ENCODE measurements around the gene BYSL.
A peak's percentile ranks its signal among the peaks of the same experiment; 100 is the strongest.

BYSL gene

GRCh38 chr6:41937861-41938574, 16.7 kb downstream of the BYSL start:
- no peak for DNase-seq (ENCODE audit: extremely low read depth, insufficient read length)
- Histone ChIP-seq H3K27me3 (replicated peaks; ENCODE audit: control insufficient read depth, insufficient read depth, low read length) (no peaks in the 10 kb centered on the region), H3K4me3 (replicated peaks; ENCODE audit: low read depth, low read length) (no peak overlapping the region), H3K36me3 (ENCODE audit: control insufficient read depth, insufficient read depth, low read length) (peaks cover 21% of the 10 kb centered on the region)
- no peak for TF ChIP-seq CTCF (IDR thresholded peaks at IDR 0.05; ENCODE audit: insufficient read depth, low read length, poor library complexity, severe bottlenecking)

DNA sequence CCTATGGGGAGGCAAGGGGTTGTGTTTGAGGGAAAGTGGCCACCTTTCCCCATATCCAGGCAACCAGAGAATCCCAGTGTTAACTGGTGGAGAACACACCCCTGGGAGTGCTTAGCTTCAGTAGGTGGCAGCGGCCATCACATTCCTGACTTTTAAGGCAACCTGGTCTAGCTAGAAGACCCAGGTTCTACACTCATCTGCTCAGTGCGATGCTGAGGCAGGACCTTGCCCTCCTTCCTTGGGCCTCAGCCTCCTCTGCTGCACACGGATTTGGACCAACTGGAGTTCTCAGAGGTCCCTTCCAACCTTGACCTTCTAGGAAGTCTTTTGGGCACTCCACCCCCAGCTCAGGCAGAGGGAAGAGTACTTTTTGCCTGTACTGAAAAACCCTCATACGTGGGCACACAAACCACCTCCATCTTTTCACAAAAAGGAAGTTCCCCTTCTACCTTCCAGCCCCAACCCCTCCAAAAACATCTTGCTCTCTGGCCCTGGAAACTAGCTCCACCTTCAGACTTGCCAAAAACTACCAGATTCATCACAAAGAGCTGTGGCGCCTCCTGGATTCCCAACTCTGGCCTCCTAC, 17.4 kb downstream of the BYSL start:
- Histone ChIP-seq H3K36me3 (ENCODE audit: control insufficient read depth, insufficient read depth, low read length) (peaks cover 19% of the 10 kb centered on the region), H3K27me3 (replicated peaks; ENCODE audit: control insufficient read depth, insufficient read depth, low read length) (no peaks in the 10 kb centered on the region), H3K4me3 (replicated peaks; ENCODE audit: low read depth, low read length) (no peak overlapping the region)
- DNase-seq (ENCODE audit: extremely low read depth, insufficient read length): no peak
- TF ChIP-seq CTCF (IDR thresholded peaks at IDR 0.05; ENCODE audit: insufficient read depth, low read length, poor library complexity, severe bottlenecking): no peak

GRCh38 chr6:41939176-41939847, 18.0 kb downstream of the BYSL start:
- no peak for DNase-seq (ENCODE audit: extremely low read depth, insufficient read length)
- H3K36me3 ChIP-seq (ENCODE audit: control insufficient read depth, insufficient read depth, low read length): peaks cover 19% of the 10 kb centered on the region
- H3K4me3 ChIP-seq (replicated peaks; ENCODE audit: low read depth, low read length): peak overlapping the region; percentile 96; the same call in 1 of the 2 replicates
- TF ChIP-seq CTCF (IDR thresholded peaks at IDR 0.05; ENCODE audit: insufficient read depth, low read length, poor library complexity, severe bottlenecking): no peak
- no peaks in the 10 kb centered on the region for H3K27me3 ChIP-seq (replicated peaks; ENCODE audit: control insufficient read depth, insufficient read depth, low read length)

DNA sequence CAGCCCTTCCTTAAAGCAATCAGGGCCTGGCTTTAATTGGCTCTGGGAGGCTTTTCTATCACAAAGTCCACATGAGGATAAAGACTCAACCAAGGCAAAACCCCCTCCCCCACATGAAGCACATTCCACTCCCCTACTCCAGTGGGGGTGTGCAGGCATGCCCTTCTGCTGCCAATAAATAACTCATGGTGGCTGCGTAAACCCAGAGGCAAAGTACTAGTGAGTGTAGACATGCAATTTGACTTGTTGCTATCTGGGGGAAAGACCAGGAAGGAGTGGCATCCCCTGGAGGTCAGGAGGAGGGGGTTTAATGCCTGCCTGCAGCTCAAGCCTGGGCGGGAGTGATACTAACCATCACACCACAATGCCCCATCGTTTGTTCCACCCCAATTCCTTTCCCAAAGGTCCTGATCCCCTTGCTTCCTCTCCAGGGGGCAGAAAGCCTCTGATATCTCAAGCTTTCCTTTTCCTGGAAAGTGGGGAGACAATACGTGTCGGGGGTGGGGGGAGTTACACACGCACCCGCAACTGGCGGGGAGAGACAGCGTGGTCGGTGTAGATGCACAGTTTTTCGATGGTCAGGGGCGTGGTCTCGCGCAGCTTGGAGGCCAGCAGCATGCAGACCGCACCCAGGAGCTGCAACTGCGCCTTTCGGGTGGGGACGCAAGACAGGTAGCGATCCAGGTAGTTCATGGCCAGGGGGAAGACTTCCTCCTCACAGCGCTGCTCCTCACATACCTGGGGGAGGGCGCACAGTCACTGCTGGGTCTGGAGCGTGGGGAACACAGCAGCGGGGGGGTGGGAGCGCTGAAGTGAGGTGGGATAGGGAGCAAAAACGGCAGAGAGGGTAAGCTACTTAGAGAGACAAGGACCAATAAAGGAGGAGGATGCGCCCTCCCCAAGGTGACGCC, 18.8 kb downstream of the BYSL start:
- peaks cover 16% of the 10 kb centered on the region for H3K36me3 ChIP-seq (ENCODE audit: control insufficient read depth, insufficient read depth, low read length)
- TF ChIP-seq CTCF (IDR thresholded peaks at IDR 0.05; ENCODE audit: insufficient read depth, low read length, poor library complexity, severe bottlenecking): no peak
- no peak for DNase-seq (ENCODE audit: extremely low read depth, insufficient read length)
- H3K27me3 ChIP-seq (replicated peaks; ENCODE audit: control insufficient read depth, insufficient read depth, low read length): no peaks in the 10 kb centered on the region
- H3K4me3 ChIP-seq (replicated peaks; ENCODE audit: low read depth, low read length): peak overlapping the region; percentile 96

- peaks cover 10% of the 10 kb centered on the region for H3K36me3 ChIP-seq (ENCODE audit: control insufficient read depth, insufficient read depth, low read length)
- no peak for TF ChIP-seq CTCF (IDR thresholded peaks at IDR 0.05; ENCODE audit: insufficient read depth, low read length, poor library complexity, severe bottlenecking)
- H3K4me3 ChIP-seq (replicated peaks; ENCODE audit: low read depth, low read length): peak overlapping the region; percentile 96
- peak; percentile 66 for DNase-seq (ENCODE audit: extremely low read depth, insufficient read length)
- H3K27me3 ChIP-seq (replicated peaks; ENCODE audit: control insufficient read depth, insufficient read depth, low read length): no peaks in the 10 kb centered on the region
Observed at GRCh38 chr6:41940759-41941279, 19.5 kb downstream of the BYSL start.
